ENCODE results near the gene CCDC141. TPM values are rescaled to one million over a fixed set of nuclear protein-coding genes. Genes with fewer than 3 reads are reported as not detected.

CCDC141 gene
- total RNA-seq, 1 donor from 2014 or later: not detected

GRCh38 chr2:178811901-178812300, 238.0 kb downstream of the CCDC141 start:
- no peak for DNase-seq (ENCODE audit: low spot score)
- no peaks in the 10 kb centered on the region for H3K36me3 Mint-ChIP-seq (ENCODE audit: low read depth)
- no peak for TF ChIP-seq CTCF (IDR thresholded peaks at IDR 0.05)

GRCh38 chr2:178811045-178811444, 238.9 kb downstream of the CCDC141 start:
- peaks cover 19% of the 10 kb centered on the region for H3K27me3 Mint-ChIP-seq (ENCODE audit: low read depth)
- no peaks in the 10 kb centered on the region for H3K36me3 Mint-ChIP-seq (ENCODE audit: low read depth)
- no peaks in the 10 kb centered on the region for H3K9me3 Mint-ChIP-seq (ENCODE audit: low read depth)
- DNase-seq (ENCODE audit: low spot score): no peak
- TF ChIP-seq CTCF (IDR thresholded peaks at IDR 0.05): no peak
- no peak overlapping the region for H3K27ac Mint-ChIP-seq (ENCODE audit: unreplicated experiment)
- H3K4me3 Mint-ChIP-seq (ENCODE audit: unreplicated experiment): no peak overlapping the region
- no peaks in the 10 kb centered on the region for H3K4me1 Mint-ChIP-seq (ENCODE audit: low read depth)

More at GRCh38 chr2:178811901-178812300, 238.0 kb downstream of the CCDC141 start:
- Mint-ChIP-seq H3K27ac (ENCODE audit: unreplicated experiment) (no peak overlapping the region), H3K4me1 (ENCODE audit: low read depth) (no peaks in the 10 kb centered on the region), H3K9me3 (ENCODE audit: low read depth) (no peaks in the 10 kb centered on the region), H3K27me3 (ENCODE audit: low read depth) (peaks cover 19% of the 10 kb centered on the region), H3K4me3 (ENCODE audit: unreplicated experiment) (no peak overlapping the region)

GRCh38 chr2:178810422-178810821, 239.5 kb downstream of the CCDC141 start:
- Mint-ChIP-seq H3K36me3 (ENCODE audit: low read depth) (no peaks in the 10 kb centered on the region), H3K4me3 (ENCODE audit: unreplicated experiment) (no peak overlapping the region), H3K9me3 (ENCODE audit: low read depth) (no peaks in the 10 kb centered on the region), H3K27me3 (ENCODE audit: low read depth) (peaks cover 19% of the 10 kb centered on the region), H3K4me1 (ENCODE audit: low read depth) (no peaks in the 10 kb centered on the region), H3K27ac (ENCODE audit: unreplicated experiment) (no peak overlapping the region)
- DNase-seq (ENCODE audit: low spot score): no peak
- no peak for TF ChIP-seq CTCF (IDR thresholded peaks at IDR 0.05)

GRCh38 chr2:178807227-178808008, 242.5 kb downstream of the CCDC141 start, which contains the start of gene TTN:
Gene TTN, minus strand, starts transcription at chr2:178807423. Its CDS starts 2,781 bp downstream, at chr2:178804642.
- Mint-ChIP-seq H3K27me3 (ENCODE audit: low read depth) (peaks cover 13% of the 10 kb centered on the region), H3K4me3 (ENCODE audit: unreplicated experiment) (no peak within 1 kb of the TSS), H3K9me3 (ENCODE audit: low read depth) (no peaks in the 10 kb centered on the region), H3K27ac (ENCODE audit: unreplicated experiment) (no peak within 1 kb of the TSS), H3K36me3 (ENCODE audit: low read depth) (no peaks in the 10 kb centered on the region), H3K4me1 (ENCODE audit: low read depth) (no peaks in the 10 kb centered on the region)
- TF ChIP-seq CTCF (IDR thresholded peaks at IDR 0.05): no peak
- no peak for DNase-seq (ENCODE audit: low spot score)

- DNase-seq (ENCODE audit: low spot score): no peak
- no peak for TF ChIP-seq CTCF (IDR thresholded peaks at IDR 0.05)
- Mint-ChIP-seq H3K36me3 (ENCODE audit: low read depth) (no peaks in the 10 kb centered on the region), H3K4me1 (ENCODE audit: low read depth) (no peaks in the 10 kb centered on the region), H3K27me3 (ENCODE audit: low read depth) (peaks cover 15% of the 10 kb centered on the region), H3K4me3 (ENCODE audit: unreplicated experiment) (no peak overlapping the region), H3K9me3 (ENCODE audit: low read depth) (no peaks in the 10 kb centered on the region), H3K27ac (ENCODE audit: unreplicated experiment) (no peak overlapping the region)
These were observed 243.4 kb downstream of the CCDC141 start for GRCh38 chr2:178806543-178806942.

Data from chondrocyte (in vitro differentiated cells).